Ovary (tissue), 9 donors: ENCODE data around the gene TMC2. TPM values are rescaled to one million over a fixed set of nuclear protein-coding genes. Genes with fewer than 3 reads are reported as not detected.

Source experiments
- DNase-seq, 5 donors: peaks; one replicate each; pipeline ENCODE4 v3.0.0-alpha.2; 2019 to 2020
- H3K27ac ChIP-seq, 2 donors: fragments of 200-600 bp; one replicate each; pipeline versions ENCODE4 v1.5.1 to v1.8.0; 2019 to 2022
- H3K27me3 ChIP-seq: fragments of 200-600 bp; one replicate; pipeline ENCODE4 v1.8.0; 2022
- H3K36me3 ChIP-seq: fragments of 200-600 bp; sonication (generic); one replicate; pipeline ENCODE4 v1.5.1; 2019
- H3K4me1 ChIP-seq: one replicate; pipeline ENCODE4 v1.8.1; 2013; ENCODE audit warnings: mild to moderate bottlenecking, moderate library complexity; ENCODE audit not compliant: insufficient read depth
- H3K4me3 ChIP-seq: fragments of 200-600 bp; sonication (generic); one replicate; pipeline ENCODE4 v1.5.1; 2017
- H3K9me3 ChIP-seq, 2 donors: fragments of 200-600 bp in 1 of 2; sonication (generic) in 1 of 2; one replicate each; pipeline versions ENCODE4 v1.5.1 to v1.8.1; 2013 to 2019; ENCODE audit warnings: mild to moderate bottlenecking in 1 of 2, moderate library complexity in 1 of 2
- CTCF ChIP-seq, 3 donors: fragments of 450-650 bp in 2 of 3; fragments of 200-600 bp in 1 of 3; IDR thresholded peaks; one replicate each; pipeline versions ENCODE4 v1.5.1 to v1.8.0; 2016 to 2022; ENCODE audit warnings: antibody characterized with exemption in 3 of 3, mild to moderate bottlenecking in 1 of 3
- EP300 ChIP-seq: sonication (generic); formaldehyde crosslinking; IDR thresholded peaks from one replicate; pipeline ENCODE4 v1.6.1; 2017; ENCODE audit warnings: antibody characterized with exemption
- POLR2A ChIP-seq: fragments of 450-650 bp; IDR thresholded peaks from one replicate; pipeline ENCODE4 v1.6.1; 2017; ENCODE audit warnings: antibody characterized with exemption, mild to moderate bottlenecking, moderate library complexity
- WGBS, 3 donors: extraction: QIAGEN DNeasy Blood & Tissue Kit in 1 of 3; methylation state at CpG; one replicate each; pipeline versions ENCODE4 v1.1.5 to v1.1.7; 2013 to 2017; 5-methylcytosine and 5-hydroxymethylcytosine counted together
- intact Hi-C, 4 donors: fragments of 100-400 bp; cut with DNase I; formaldehyde crosslinking; loops; one replicate each; pipeline versions ENCODE4 v1.11.0 to v1.15.1; 2022 to 2023
- polyA plus RNA-seq, 2 donors: library from polyadenylated mRNA; stranded (reverse); fragments of 200-250 nt in 1 of 2; fragments of 350-450 nt in 1 of 2; fragmentation: Illumina TruSeq in 1 of 2; extraction: RNeasy Lipid Tissue Mini Kit (QIAGEN cat#74804) in 1 of 2; gene quantifications; one replicate each; pipeline ENCODE4 v1.2.3, GENCODE V29; 2013 to 2014
- total RNA-seq, 7 donors: library from RNA; depleted of rRNA in 2 of 7; stranded (reverse); fragments of >200 nt in 2 of 7; fragmentation: NEBNext Ultra II Directional in 3 of 7; extraction: Animal tissue kit (Norgen Biotek cat#: 25700) in 3 of 7; gene quantifications; one replicate each; pipeline versions ENCODE4 v1.1.0 to v1.2.4, GENCODE V29; 2016 to 2023
- donor health status: DM: no; HTN: no; CAD: no; lungs with moderate emphysema.
- donor health status: DM: no; HTN: no; CAD: no.
- donor health status: Bipolar disorder and iron deficiency.
- donor health status: DM: yes; HTN: yes; CAD: no.
- donor health status: DM: no; HTN: no; CAD: no.
- donor health status: DM: yes; HTN: yes; CAD: no.

The TMC2 gene
- total and polyA plus RNA-seq, 9 donors = 0.07 to 0.38 (median 0.07) TPM; not detected in 4

DNA sequence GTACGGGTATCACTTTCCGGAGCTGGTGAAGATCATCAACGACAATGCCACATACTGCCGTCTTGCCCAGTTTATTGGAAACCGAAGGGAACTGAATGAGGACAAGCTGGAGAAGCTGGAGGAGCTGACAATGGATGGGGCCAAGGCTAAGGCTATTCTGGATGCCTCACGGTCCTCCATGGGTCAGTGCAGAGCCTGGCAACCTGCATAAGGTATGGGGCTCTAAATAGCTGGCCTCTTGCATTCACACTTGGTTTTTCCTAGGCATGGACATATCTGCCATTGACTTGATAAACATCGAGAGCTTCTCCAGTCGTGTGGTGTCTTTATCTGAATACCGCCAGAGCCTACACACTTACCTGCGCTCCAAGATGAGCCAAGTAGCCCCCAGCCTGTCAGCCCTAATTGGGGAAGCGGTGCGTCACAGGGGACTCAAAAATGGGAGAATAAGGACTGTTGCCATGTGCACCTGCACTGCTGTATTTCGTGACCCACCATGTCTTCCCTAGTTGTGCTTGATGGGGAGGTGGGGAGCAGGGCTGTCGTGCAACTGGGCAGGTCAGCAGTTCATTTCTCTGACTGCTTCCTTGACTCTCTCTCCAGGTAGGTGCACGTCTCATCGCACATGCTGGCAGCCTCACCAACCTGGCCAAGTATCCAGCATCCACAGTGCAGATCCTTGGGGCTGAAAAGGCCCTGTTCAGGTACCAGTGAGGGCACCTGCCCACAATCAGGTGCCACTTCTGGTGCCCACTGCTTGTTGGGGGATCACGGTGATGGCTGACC lies 119.2 kb downstream of the TMC2 start:
- DNase-seq = no peak
- H3K4me1 ChIP-seq = peaks cover 1% of the 10 kb centered on the region
- 83 to 86% (median 86%) methylated on average over 16 to 17 of the region's 17 CpGs for WGBS, 3 donors
- H3K27ac ChIP-seq = no peak overlapping the region
- no peaks in the 10 kb centered on the region for H3K9me3 ChIP-seq
- no peak for TF ChIP-seq EP300
- no peak for TF ChIP-seq POLR2A
- TF ChIP-seq CTCF (IDR thresholded peaks at IDR 0.05) = no peak
- no peaks in the 10 kb centered on the region for H3K27me3 ChIP-seq
- no peaks in the 10 kb centered on the region for H3K36me3 ChIP-seq
- no peak overlapping the region for H3K4me3 ChIP-seq
- intact Hi-C loops = loop anchor here in 2 of 4 donors (10.0 kb wide), 1 partner anchor 131 kb away; no protein-coding TSS in a partner anchor

GRCh38 chr20:2656471-2657117 lies 120.2 kb downstream of the TMC2 start:
- Histone ChIP-seq H3K27ac (no peak overlapping the region), H3K36me3 (no peaks in the 10 kb centered on the region), H3K4me1 (no peaks in the 10 kb centered on the region), H3K9me3 (no peaks in the 10 kb centered on the region), H3K27me3 (no peaks in the 10 kb centered on the region), H3K4me3 (no peak overlapping the region)
- intact Hi-C loops = loop anchor here in 2 of 4 donors (10.0 kb wide), 1 partner anchor 132 kb away; no protein-coding TSS in a partner anchor
- DNase-seq = no peak
- TF ChIP-seq POLR2A (no peak), CTCF (IDR thresholded peaks at IDR 0.05) (no peak), EP300 (no peak)
- 82 to 85% (median 85%) methylated on average over 12 of the region's 12 CpGs for WGBS, 3 donors

DNA sequence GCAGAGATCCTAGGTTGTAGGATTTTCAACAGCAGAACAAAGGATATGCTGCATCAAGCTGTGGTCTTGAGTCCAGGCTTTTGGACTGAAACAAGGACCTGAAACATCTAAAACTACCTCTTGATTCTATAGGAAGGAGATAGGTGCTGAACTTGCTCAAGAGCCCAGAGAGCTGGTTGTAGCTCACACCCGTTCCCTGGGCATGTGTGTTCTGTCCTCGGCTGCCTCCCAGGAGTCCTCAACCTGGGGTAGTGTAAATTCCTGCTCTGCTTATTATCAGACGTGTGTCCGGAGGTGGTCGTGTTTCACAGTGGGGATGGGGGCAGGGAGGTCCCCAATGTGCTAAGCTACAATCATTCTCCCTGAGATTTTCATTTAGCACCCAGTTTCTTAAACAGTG lies 120.9 kb downstream of the TMC2 start:
- 57 to 59% (median 58%) methylated on average over 5 of the region's 5 CpGs for WGBS, 3 donors
- Histone ChIP-seq H3K4me3 (no peak overlapping the region), H3K27ac (no peak overlapping the region), H3K36me3 (no peaks in the 10 kb centered on the region), H3K27me3 (no peaks in the 10 kb centered on the region), H3K4me1 (no peaks in the 10 kb centered on the region), H3K9me3 (no peaks in the 10 kb centered on the region)
- no peak for TF ChIP-seq EP300
- TF ChIP-seq POLR2A = no peak
- TF ChIP-seq CTCF (IDR thresholded peaks at IDR 0.05) = no peak
- intact Hi-C loops = loop anchor here in 2 of 4 donors (10.0 kb wide), 1 partner anchor 132 kb away; no protein-coding TSS in a partner anchor
- no peak for DNase-seq

DNA sequence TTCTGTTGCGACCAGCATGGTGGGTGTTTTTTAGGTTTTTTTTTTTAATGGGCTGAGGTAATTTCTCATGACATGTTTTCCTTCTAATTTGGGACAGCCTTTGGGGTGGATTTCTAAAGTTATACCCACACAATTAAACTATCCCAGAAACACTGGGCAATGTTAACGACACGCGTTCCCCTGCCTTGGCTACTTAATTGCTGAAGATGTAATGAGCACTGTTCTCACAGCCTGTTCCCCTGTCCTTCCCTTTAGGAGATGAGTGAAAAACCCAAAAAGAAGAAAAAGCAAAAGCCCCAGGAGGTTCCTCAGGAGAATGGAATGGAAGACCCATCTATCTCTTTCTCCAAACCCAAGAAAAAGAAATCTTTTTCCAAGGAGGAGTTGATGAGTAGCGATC lies 121.3 kb downstream of the TMC2 start:
- Histone ChIP-seq H3K9me3 (no peaks in the 10 kb centered on the region), H3K36me3 (no peaks in the 10 kb centered on the region), H3K4me3 (no peak overlapping the region), H3K27me3 (no peaks in the 10 kb centered on the region), H3K27ac (no peak overlapping the region), H3K4me1 (no peaks in the 10 kb centered on the region)
- no peak for DNase-seq
- intact Hi-C loops = loop anchor here in 2 of 4 donors (10.0 kb wide), 1 partner anchor 133 kb away; no protein-coding TSS in a partner anchor
- 81 to 89% (median 86%) methylated on average over 5 of the region's 5 CpGs for WGBS, 3 donors
- TF ChIP-seq POLR2A = no peak
- TF ChIP-seq CTCF (IDR thresholded peaks at IDR 0.05) = no peak
- no peak for TF ChIP-seq EP300
